ENCODE data around the gene RAD51.

- TF ChIP-seq CTCF (IDR thresholded peaks at IDR 0.05; ENCODE audit: low read length) (no peak), EZH2 (IDR thresholded peaks at IDR 0.05; ENCODE audit: borderline replicate concordance, low read length) (no peak)
These were observed 14.8 kb upstream of the RAD51 start for GRCh38 chr15:40680151-40680550.
